H1 (cell line): ENCODE data around the gene OR1L8. TPM values are rescaled to one million over a fixed set of nuclear protein-coding genes. Genes with fewer than 3 reads are reported as not detected.
"Not testable (repeated sequence)": the region's sequence is repeated elsewhere in the genome, so short reads cannot be mapped to it uniquely, and the experiment has no call there.

Experiments
- CTCF ChIA-PET: fragments of 300-600 bp; sonication (Branson Sonifier 250); formaldehyde crosslinking; loops from one replicate; lab custom pipeline; 2021; ENCODE audit not compliant: partially characterized antibody; lab: Charles Lee
- POLR2A ChIA-PET: fragments of 300-600 bp; sonication (Branson Sonifier 250); formaldehyde crosslinking; loops from one replicate; lab custom pipeline; 2021; ENCODE audit warnings: inconsistent platforms; ENCODE audit not compliant: partially characterized antibody; lab: Charles Lee
- DNase-seq, 2 experiments: peaks; one replicate each; pipeline versions ENCODE4 v3.0.0 to v3.0.0-alpha.2; 2010 to 2022; ENCODE audit warnings: low spot score in 2 of 2, low read depth in 1 of 2, mixed read lengths in 1 of 2
- FAIRE-seq: peaks from 2 replicates; lab custom pipeline; 2011; peaks lifted over from hg19 to GRCh38; lab: Jason Lieb, UNC
- H2AFZ ChIP-seq: 2 replicates; pipeline ENCODE4 v1.8.1; 2012; ENCODE audit warnings: low read length, inconsistent platforms
- H2AK5ac ChIP-seq: 2 replicates; pipeline ENCODE4 v1.6.1; 2013; ENCODE audit warnings: low read depth, low read length
- H2BK120ac ChIP-seq: replicated peaks from 2 replicates; pipeline ENCODE3; 2013; ENCODE audit warnings: low read depth, low read length, inconsistent platforms
- H2BK12ac ChIP-seq: 2 replicates; pipeline ENCODE4 v1.6.1; 2013; ENCODE audit warnings: low read depth, low read length
- H2BK15ac ChIP-seq: 2 replicates; pipeline ENCODE4 v1.6.1; 2013; ENCODE audit warnings: low read length
- H2BK20ac ChIP-seq: 2 replicates; pipeline ENCODE4 v1.6.1; 2013; ENCODE audit warnings: low read length
- H2BK5ac ChIP-seq: 2 replicates; pipeline ENCODE4 v1.6.1; 2013; ENCODE audit warnings: low read depth, low read length
- H3K14ac ChIP-seq: 2 replicates; pipeline ENCODE4 v1.6.1; 2013; ENCODE audit warnings: inconsistent platforms; ENCODE audit not compliant: insufficient read length
- H3K18ac ChIP-seq: 2 replicates; pipeline ENCODE4 v1.6.1; 2013; ENCODE audit warnings: low read length; ENCODE audit errors: extremely low read depth
- H3K23ac ChIP-seq: 2 replicates; pipeline ENCODE4 v1.6.1; 2013; ENCODE audit warnings: inconsistent platforms; ENCODE audit not compliant: insufficient read length
- H3K23me2 ChIP-seq: 2 replicates; pipeline ENCODE4 v1.6.1; 2013; ENCODE audit warnings: low read depth, low read length
- H3K27ac ChIP-seq: 2 replicates; pipeline ENCODE4 v1.6.1; 2011; ENCODE audit warnings: low read depth, low read length, inconsistent platforms
- H3K27me3 ChIP-seq, 4 experiments: replicated peaks in 1 of 4; 1 replicate in 1 of 4; 2 replicates in 3 of 4; pipeline versions ENCODE4 v1.6.1 to v1.8.1; 2011 to 2013; ENCODE audit warnings: low read length in 3 of 4, mild to moderate bottlenecking in 3 of 4, inconsistent platforms in 2 of 4, mixed read lengths in 2 of 4, moderate library complexity in 1 of 4; ENCODE audit not compliant: control insufficient read depth in 3 of 4, insufficient read depth in 3 of 4; ENCODE audit errors: extremely low read depth in 1 of 4
- H3K36me3 ChIP-seq, 4 experiments: 2 replicates each; pipeline versions ENCODE4 v1.6.1 to v1.8.1; 2011 to 2013; ENCODE audit warnings: mild to moderate bottlenecking in 4 of 4, low read length in 3 of 4, moderate library complexity in 2 of 4, control low read depth in 1 of 4, inconsistent platforms in 1 of 4; ENCODE audit not compliant: insufficient read depth in 4 of 4, control insufficient read depth in 2 of 4
- H3K4ac ChIP-seq: replicated peaks from 2 replicates; pipeline ENCODE3; 2013; ENCODE audit warnings: low read length, low read depth, mixed read lengths, inconsistent platforms; ENCODE audit not compliant: insufficient read length
- H3K4me1 ChIP-seq, 4 experiments: replicated peaks in 1 of 4; 1 replicate in 1 of 4; 2 replicates in 3 of 4; pipeline versions ENCODE4 v1.6.1 to v1.8.1; 2011 to 2013; ENCODE audit warnings: low read length in 3 of 4, inconsistent platforms in 2 of 4, mixed read lengths in 1 of 4; ENCODE audit not compliant: insufficient read depth in 4 of 4, control insufficient read depth in 3 of 4
- H3K4me2 ChIP-seq, 2 experiments: 2 replicates each; pipeline versions ENCODE4 v1.6.1 to v1.8.1; 2011 to 2013; ENCODE audit warnings: low read depth in 2 of 2, low read length in 2 of 2, control low read depth in 1 of 2, inconsistent platforms in 1 of 2, mild to moderate bottlenecking in 1 of 2; ENCODE audit not compliant: insufficient read depth in 1 of 2
- H3K4me3 ChIP-seq, 4 experiments: fragments of 200-600, 300-600 bp in 1 of 4; sonication (generic), shearing (Covaris generic), sonication (Bioruptor Twin) in 1 of 4; 2 replicates each; pipeline versions ENCODE4 v1.5.1 to v1.8.1; 2011 to 2016; ENCODE audit warnings: low read length in 4 of 4, low read depth in 3 of 4, control low read depth in 2 of 4, inconsistent platforms in 2 of 4, mild to moderate bottlenecking in 2 of 4, mixed read lengths in 1 of 4, moderate library complexity in 1 of 4; ENCODE audit not compliant: insufficient read depth in 2 of 4; ENCODE audit errors: extremely low read depth in 1 of 4
- H3K56ac ChIP-seq: replicated peaks from 2 replicates; pipeline ENCODE3; 2013; ENCODE audit warnings: low read depth, mild to moderate bottlenecking, mixed read lengths, low read length, inconsistent platforms; ENCODE audit not compliant: insufficient read length
- H3K79me1 ChIP-seq: 2 replicates; pipeline ENCODE4 v1.6.1; 2013; ENCODE audit warnings: low read depth, low read length, control low read depth
- H3K79me2 ChIP-seq, 2 experiments: 2 replicates each; pipeline versions ENCODE4 v1.6.1 to v1.8.1; 2012 to 2013; ENCODE audit warnings: low read length in 2 of 2, mild to moderate bottlenecking in 2 of 2, inconsistent platforms in 1 of 2; ENCODE audit not compliant: insufficient read depth in 2 of 2, control insufficient read depth in 1 of 2
- H3K9ac ChIP-seq, 4 experiments: replicated peaks in 1 of 4; 1 replicate in 1 of 4; 2 replicates in 3 of 4; pipeline versions ENCODE4 v1.6.1 to v1.8.1; 2011 to 2013; ENCODE audit warnings: low read depth in 3 of 4, low read length in 3 of 4, control low read depth in 2 of 4, mild to moderate bottlenecking in 2 of 4, moderate library complexity in 2 of 4, inconsistent platforms in 1 of 4; ENCODE audit errors: extremely low read depth in 1 of 4
- H3K9me3 ChIP-seq, 2 experiments: 2 replicates each; pipeline versions ENCODE4 v1.6.1 to v1.8.1; 2012 to 2013; ENCODE audit warnings: mild to moderate bottlenecking in 2 of 2, moderate library complexity in 2 of 2, control low read depth in 1 of 2, inconsistent platforms in 1 of 2, low read depth in 1 of 2, low read length in 1 of 2, mixed read lengths in 1 of 2; ENCODE audit not compliant: insufficient read depth in 2 of 2
- H4K20me1 ChIP-seq, 2 experiments: replicated peaks in 1 of 2; 2 replicates each; pipeline versions ENCODE3 to v1.8.1; 2011 to 2013; ENCODE audit warnings: inconsistent platforms in 2 of 2, low read length in 2 of 2, mild to moderate bottlenecking in 1 of 2; ENCODE audit not compliant: insufficient read depth in 2 of 2, control insufficient read depth in 1 of 2
- H4K5ac ChIP-seq: 2 replicates; pipeline ENCODE4 v1.6.1; 2013; ENCODE audit warnings: low read length, low read depth, mixed read lengths, inconsistent platforms; ENCODE audit not compliant: insufficient read length
- H4K8ac ChIP-seq: 2 replicates; pipeline ENCODE4 v1.8.0; 2013; ENCODE audit warnings: mild to moderate bottlenecking, moderate library complexity, low read length, inconsistent platforms; ENCODE audit not compliant: insufficient read depth; ENCODE audit errors: extremely low read depth
- H4K91ac ChIP-seq: replicated peaks from 2 replicates; pipeline ENCODE3; 2013; ENCODE audit warnings: low read length, mixed read lengths, inconsistent platforms; ENCODE audit not compliant: insufficient read length
- WGBS, 2 experiments: shearing (Covaris generic) in 1 of 2; methylation state at CpG; one replicate each; pipeline versions ENCODE4 v1.1.6 to v1.1.7; 2013 to 2015; ENCODE audit warnings: low lambda C conversion rate in 2 of 2, mixed read lengths in 2 of 2, inconsistent platforms in 1 of 2, low coverage in 1 of 2, missing lambda C conversion rate in 1 of 2; ENCODE audit not compliant: insufficient replicate concordance in 2 of 2, insufficient coverage in 1 of 2, insufficient read length in 1 of 2; ENCODE audit errors: extremely low coverage in 1 of 2, missing lambda C conversion rate in 1 of 2; 5-methylcytosine and 5-hydroxymethylcytosine counted together
- polyA plus RNA-seq, 7 experiments: library from polyadenylated mRNA; depleted of rRNA in 3 of 7; stranded (reverse) in 5 of 7; unstranded in 2 of 7; fragments of >200 nt in 5 of 7; fragments of 200-250 nt in 2 of 7; gene quantifications; 1 replicate in 5 of 7; 2 replicates in 1 of 7; 4 replicates in 1 of 7; pipeline versions ENCODE4 v1.2.1 to v1.2.3, GENCODE V29; 2011 to 2013; ENCODE audit warnings: missing spikeins in 2 of 7, mixed read lengths in 2 of 7
- total RNA-seq: library from RNA; stranded (reverse); fragmentation: NEBNext Ultra II Directional; extraction: Animal tissue kit (Norgen Biotek cat#: 25700); gene quantifications from 2 replicates; pipeline ENCODE4 v1.2.1, GENCODE V29; 2021

Gene OR1L8
- total and polyA plus RNA-seq, 2 of the 8 experiments (the other 6 are each of a cell fraction or from before 2014, with no cell fraction given), result not detected

DNA sequence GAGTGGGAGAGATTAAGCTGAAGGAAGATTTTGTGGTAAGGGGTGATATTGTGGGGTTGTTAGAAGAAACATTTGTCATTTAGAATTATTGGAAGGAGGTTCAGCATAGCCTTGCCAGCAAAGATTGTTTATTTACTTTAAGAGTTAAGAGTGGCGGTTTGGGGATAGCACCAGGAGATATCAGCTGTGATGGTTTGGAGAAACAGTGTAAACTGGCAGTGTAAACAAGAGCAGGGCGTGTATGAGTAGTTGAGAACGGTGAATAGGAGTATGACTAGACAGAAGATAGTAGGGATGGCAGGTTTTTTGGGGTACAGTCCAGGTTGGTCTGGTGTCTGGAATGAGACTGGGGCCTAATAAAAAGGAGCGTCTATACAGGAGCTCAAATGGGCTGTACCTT lies 52.0 kb downstream of the OR1L8 start:
- H4K20me1 ChIP-seq, H2AFZ ChIP-seq, H2BK12ac ChIP-seq, H4K91ac ChIP-seq, H3K79me2 ChIP-seq, CTCF ChIA-PET, H2BK15ac ChIP-seq, H4K8ac ChIP-seq, H3K4me1 ChIP-seq, POLR2A ChIA-PET, H3K4me2 ChIP-seq, H2AK5ac ChIP-seq, H3K4me3 ChIP-seq, H2BK5ac ChIP-seq, H3K18ac ChIP-seq, H3K79me1 ChIP-seq, H3K27ac ChIP-seq, H3K4ac ChIP-seq, FAIRE-seq, H2BK120ac ChIP-seq, H4K5ac ChIP-seq, H3K9ac ChIP-seq, H3K14ac ChIP-seq, H3K23me2 ChIP-seq, H2BK20ac ChIP-seq, H3K36me3 ChIP-seq, H3K56ac ChIP-seq, H3K23ac ChIP-seq, H3K27me3 ChIP-seq, DNase-seq: not testable (repeated sequence)
- 65% methylated on average over 4 of the region's 4 CpGs; no CpG with 5 or more reads in 1 of the 2 experiments for WGBS, 2 experiments
- peaks cover 38 to 54% of the 10 kb centered on the region in 2 experiments for H3K9me3 ChIP-seq
